ENCODE data around the gene YWHAG.
A peak's percentile ranks its signal among the peaks of the same experiment; 100 is the strongest.

The YWHAG gene

GRCh38 chr7:76356115-76356514, 2.7 kb downstream of the YWHAG start:
- DNase-seq (ENCODE audit: insufficient read length) (no peak), FAIRE-seq (no peak)
- TF ChIP-seq POLR2A (IDR thresholded peaks at IDR 0.05; ENCODE audit: low read depth, low read length) (no peak), TAF1 (IDR thresholded peaks at IDR 0.05; ENCODE audit: borderline replicate concordance, low read depth, low read length) (no peak), POLR2AphosphoS5 (IDR thresholded peaks at IDR 0.05; ENCODE audit: low read depth, low read length) (no peak)

GRCh38 chr7:76354981-76355730, 3.6 kb downstream of the YWHAG start:
- TF ChIP-seq POLR2AphosphoS5 (IDR thresholded peaks at IDR 0.05; ENCODE audit: low read depth, low read length) (no peak), TAF1 (IDR thresholded peaks at IDR 0.05; ENCODE audit: borderline replicate concordance, low read depth, low read length) (no peak), POLR2A (IDR thresholded peaks at IDR 0.05; ENCODE audit: low read depth, low read length) (no peak; the same call in 1 of the 2 replicates)
- DNase-seq (ENCODE audit: insufficient read length) (no peak), FAIRE-seq (no peak)

DNA sequence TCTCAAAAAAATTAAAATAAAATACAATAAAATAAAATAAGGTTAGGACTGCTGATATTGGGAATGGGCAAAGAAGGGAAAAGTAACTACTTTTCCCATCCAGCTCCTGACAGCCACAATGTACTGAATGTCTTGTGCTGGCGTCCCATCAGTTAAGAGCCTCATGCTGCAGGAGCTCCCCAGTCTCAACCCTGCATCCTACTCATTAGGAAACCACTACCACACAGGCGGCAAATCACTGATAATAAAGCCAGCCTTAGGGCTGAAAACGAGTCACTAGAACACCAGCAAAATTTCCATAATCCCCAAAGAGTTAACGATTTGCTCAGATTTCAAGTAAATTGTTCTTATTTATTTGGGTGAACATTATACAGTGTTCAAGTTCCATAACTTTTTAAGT, 4.3 kb downstream of the YWHAG start:
- TF ChIP-seq TAF1 (IDR thresholded peaks at IDR 0.05; ENCODE audit: borderline replicate concordance, low read depth, low read length) (no peak), POLR2AphosphoS5 (IDR thresholded peaks at IDR 0.05; ENCODE audit: low read depth, low read length) (0 out of 2 replicates have a peak, but pooled peaks have one; percentile 22)
- FAIRE-seq (no peak), DNase-seq (ENCODE audit: insufficient read length) (no peak)

DNA sequence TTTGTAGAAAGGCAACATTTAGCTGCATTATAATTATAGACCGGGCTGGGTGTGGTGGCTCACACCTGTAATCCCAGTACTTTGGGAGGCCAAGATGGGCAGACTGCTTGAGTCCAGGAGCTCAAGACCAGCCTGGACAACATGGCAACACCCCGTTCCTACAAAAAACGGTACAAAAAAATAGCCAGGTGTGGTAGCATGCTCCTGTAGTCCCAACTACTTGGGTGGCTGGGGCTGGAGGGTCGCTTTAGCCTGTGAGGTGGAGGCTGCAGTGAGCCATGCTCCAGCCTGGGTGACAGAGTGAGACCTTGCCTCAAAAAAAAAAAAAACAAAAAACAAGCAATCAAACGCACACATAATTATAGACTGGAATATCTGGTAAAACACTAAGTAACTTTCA, 5.0 kb downstream of the YWHAG start:
- TF ChIP-seq POLR2AphosphoS5 (IDR thresholded peaks at IDR 0.05; ENCODE audit: low read depth, low read length): no peak
- no peak for TF ChIP-seq TAF1 (IDR thresholded peaks at IDR 0.05; ENCODE audit: borderline replicate concordance, low read depth, low read length)
- TF ChIP-seq POLR2A (IDR thresholded peaks at IDR 0.05; ENCODE audit: low read depth, low read length): no peak
- DNase-seq (ENCODE audit: insufficient read length): no peak

GRCh38 chr7:76352193-76352592, 6.6 kb downstream of the YWHAG start:
- TF ChIP-seq POLR2AphosphoS5 (IDR thresholded peaks at IDR 0.05; ENCODE audit: low read depth, low read length): 0 out of 2 replicates have a peak, but pooled peaks have one; percentile 32
- TF ChIP-seq POLR2A (IDR thresholded peaks at IDR 0.05; ENCODE audit: low read depth, low read length): no peak; the same call in 1 of the 2 replicates
- FAIRE-seq: no peak

More for the DNA sequence above, 5.0 kb downstream of the YWHAG start:
- no peak for FAIRE-seq

GRCh38 chr7:76351372-76351771, 7.4 kb downstream of the YWHAG start:
- FAIRE-seq (no peak), DNase-seq (ENCODE audit: insufficient read length) (no peak)
- TF ChIP-seq POLR2A (IDR thresholded peaks at IDR 0.05; ENCODE audit: low read depth, low read length) (peak; percentile 38; the same call in 1 of the 2 replicates), POLR2AphosphoS5 (IDR thresholded peaks at IDR 0.05; ENCODE audit: low read depth, low read length) (peak; percentile 25; the same call in 1 of the 2 replicates), TAF1 (IDR thresholded peaks at IDR 0.05; ENCODE audit: borderline replicate concordance, low read depth, low read length) (no peak)

More at GRCh38 chr7:76352193-76352592, 6.6 kb downstream of the YWHAG start:
- no peak for DNase-seq (ENCODE audit: insufficient read length)

GRCh38 chr7:76349313-76349885, 9.4 kb downstream of the YWHAG start:
- FAIRE-seq (no peak), DNase-seq (ENCODE audit: insufficient read length) (no peak)
- no peak for TF ChIP-seq POLR2AphosphoS5 (IDR thresholded peaks at IDR 0.05; ENCODE audit: low read depth, low read length)
- no peak for TF ChIP-seq TAF1 (IDR thresholded peaks at IDR 0.05; ENCODE audit: borderline replicate concordance, low read depth, low read length)
- TF ChIP-seq POLR2A (IDR thresholded peaks at IDR 0.05; ENCODE audit: low read depth, low read length): no peak

DNA sequence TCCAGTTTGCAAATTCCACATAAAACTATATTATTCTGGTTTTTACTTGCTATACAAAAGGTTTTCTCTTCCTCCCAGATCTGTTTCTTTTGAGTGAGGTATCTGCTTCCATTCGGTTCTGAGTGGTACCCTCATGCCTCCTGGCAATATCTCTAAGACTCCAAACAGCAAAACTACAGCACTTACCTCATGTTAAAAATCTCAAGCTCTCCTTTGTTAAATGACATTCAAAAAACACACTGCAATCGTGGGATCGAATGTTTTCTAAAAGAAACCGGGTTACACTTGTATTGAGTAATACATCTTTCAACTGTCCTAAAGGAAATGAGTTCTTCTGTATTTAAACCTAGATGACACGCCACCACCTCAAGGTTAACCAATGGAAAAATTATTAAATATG, 11.1 kb downstream of the YWHAG start:
- FAIRE-seq: no peak
- DNase-seq (ENCODE audit: insufficient read length): no peak
- TF ChIP-seq POLR2AphosphoS5 (IDR thresholded peaks at IDR 0.05; ENCODE audit: low read depth, low read length) (no peak), POLR2A (IDR thresholded peaks at IDR 0.05; ENCODE audit: low read depth, low read length) (no peak), TAF1 (IDR thresholded peaks at IDR 0.05; ENCODE audit: borderline replicate concordance, low read depth, low read length) (no peak)

DNA sequence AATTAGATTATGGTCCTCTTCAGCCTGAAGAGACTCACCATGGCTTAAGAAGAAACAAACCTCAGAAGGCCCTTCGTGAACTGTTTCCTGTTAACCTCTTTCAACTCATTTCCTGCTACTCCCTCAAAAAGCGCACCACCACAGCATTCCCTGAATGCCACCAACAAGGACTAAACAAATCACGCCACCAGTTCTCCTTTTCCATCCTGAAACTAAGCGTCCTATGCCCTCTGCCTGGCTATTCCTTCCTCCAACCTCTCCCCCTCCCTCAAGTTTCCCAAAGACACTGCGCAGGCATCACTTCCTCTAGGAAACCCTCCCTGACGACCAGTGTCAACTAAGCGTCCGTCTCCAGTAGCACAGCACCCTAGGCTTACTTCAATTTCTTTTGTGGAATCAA, 12.0 kb downstream of the YWHAG start:
- DNase-seq (ENCODE audit: insufficient read length): no peak
- TF ChIP-seq POLR2AphosphoS5 (IDR thresholded peaks at IDR 0.05; ENCODE audit: low read depth, low read length) (0 out of 2 replicates have a peak, but pooled peaks have one; percentile 33), TAF1 (IDR thresholded peaks at IDR 0.05; ENCODE audit: borderline replicate concordance, low read depth, low read length) (no peak)
- FAIRE-seq: no peak

DNA sequence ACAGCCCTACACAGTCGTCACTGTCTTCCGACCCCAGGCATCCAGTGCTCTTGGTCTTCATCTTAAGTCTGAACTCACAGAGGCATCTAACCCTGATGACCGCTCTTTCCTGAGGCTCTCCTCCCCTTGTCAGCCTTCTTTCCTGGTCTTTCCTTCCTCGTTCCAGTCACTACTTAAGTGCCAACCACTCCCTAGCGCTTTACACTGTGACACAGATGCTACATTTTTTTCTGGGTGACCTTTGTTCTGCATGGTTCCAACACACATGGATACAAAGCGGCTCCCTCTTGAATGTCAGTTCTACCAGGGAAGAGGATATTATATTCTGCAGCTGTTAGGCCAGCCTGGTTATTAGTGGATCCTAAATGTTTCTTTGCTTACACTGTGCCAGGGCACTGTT, 12.7 kb downstream of the YWHAG start:
- FAIRE-seq: no peak
- TF ChIP-seq TAF1 (IDR thresholded peaks at IDR 0.05; ENCODE audit: borderline replicate concordance, low read depth, low read length) (no peak), POLR2AphosphoS5 (IDR thresholded peaks at IDR 0.05; ENCODE audit: low read depth, low read length) (peak; percentile 37; the same call in 1 of the 2 replicates), POLR2A (IDR thresholded peaks at IDR 0.05; ENCODE audit: low read depth, low read length) (no peak; the same call in 1 of the 2 replicates)
- DNase-seq (ENCODE audit: insufficient read length): no peak

- no peak for FAIRE-seq
- TF ChIP-seq TAF1 (IDR thresholded peaks at IDR 0.05; ENCODE audit: borderline replicate concordance, low read depth, low read length): no peak
- no peak for TF ChIP-seq POLR2A (IDR thresholded peaks at IDR 0.05; ENCODE audit: low read depth, low read length)
- TF ChIP-seq POLR2AphosphoS5 (IDR thresholded peaks at IDR 0.05; ENCODE audit: low read depth, low read length): no peak
Measured at GRCh38 chr7:76343931-76344321, 14.9 kb downstream of the YWHAG start.

More at GRCh38 chr7:76343931-76344321, 14.9 kb downstream of the YWHAG start:
- DNase-seq (ENCODE audit: insufficient read length): no peak

Data from GM12892 (cell line).